Small intestine (tissue), 7 donors: ENCODE measurements around the gene SLC22A31. TPM values are rescaled to one million over a fixed set of nuclear protein-coding genes. Genes with fewer than 3 reads are reported as not detected.

Source experiments
- DNase-seq, 2 donors: peaks; one replicate each; pipeline versions ENCODE4 v3.0.0 to v3.0.0-alpha.2; 2013
- FAIRE-seq: peaks from 2 replicates; lab custom pipeline; 2012; peaks lifted over from hg19 to GRCh38; lab: Jason Lieb, UNC
- H3K27ac ChIP-seq, 3 donors: one replicate each; pipeline ENCODE4 v1.5.1; 2013; ENCODE audit warnings: low read length in 2 of 3, mild to moderate bottlenecking in 2 of 3, control low read depth in 1 of 3, inconsistent platforms in 1 of 3, low read depth in 1 of 3, moderate library complexity in 1 of 3
- H3K27me3 ChIP-seq, 3 donors: one replicate each; pipeline ENCODE4 v1.6.1; 2013; ENCODE audit warnings: low read length in 3 of 3, inconsistent platforms in 1 of 3; ENCODE audit not compliant: control insufficient read depth in 3 of 3, insufficient read depth in 3 of 3
- H3K36me3 ChIP-seq, 3 donors: one replicate each; pipeline ENCODE4 v1.6.1; 2013; ENCODE audit warnings: low read length in 3 of 3, inconsistent platforms in 1 of 3, low read depth in 1 of 3, mild to moderate bottlenecking in 1 of 3, moderate library complexity in 1 of 3; ENCODE audit not compliant: control insufficient read depth in 3 of 3, insufficient read depth in 2 of 3
- H3K4me1 ChIP-seq, 3 donors: one replicate each; pipeline ENCODE4 v1.6.1; 2013; ENCODE audit warnings: low read length in 2 of 3, inconsistent platforms in 1 of 3, low read depth in 1 of 3, mild to moderate bottlenecking in 1 of 3, moderate library complexity in 1 of 3; ENCODE audit not compliant: control insufficient read depth in 3 of 3, insufficient read depth in 2 of 3
- H3K4me3 ChIP-seq, 3 donors: one replicate each; pipeline ENCODE4 v1.5.1; 2013; ENCODE audit warnings: low read length in 3 of 3, control low read depth in 1 of 3, inconsistent platforms in 1 of 3, low read depth in 1 of 3, mild to moderate bottlenecking in 1 of 3, moderate library complexity in 1 of 3
- H3K9me3 ChIP-seq, 2 donors: one replicate each; pipeline ENCODE4 v1.6.1; 2013; ENCODE audit warnings: low read depth in 1 of 2, low read length in 1 of 2; ENCODE audit not compliant: control insufficient read depth in 2 of 2, insufficient read depth in 1 of 2
- WGBS, 3 donors: extraction: QIAGEN DNeasy Blood & Tissue Kit; methylation state at CpG; one replicate each; pipeline ENCODE4 v1.1.7; 2013; 5-methylcytosine and 5-hydroxymethylcytosine counted together
- polyA plus RNA-seq, 4 donors: library from polyadenylated mRNA; stranded (reverse) in 3 of 4; unstranded in 1 of 4; fragments of 200-250 nt in 3 of 4; fragments of 120-200 nt in 1 of 4; gene quantifications; one replicate each; pipeline versions ENCODE4 v1.2.1 to v1.2.3, GENCODE V29; 2013
- donor health status: healthy with polysubstance abuse.
- donor health status: control.
- donor health status: control.
- donor health status: Bipolar disorder and iron deficiency.
- donor health status: healthy.

Gene SLC22A31
- polyA plus RNA-seq, 4 donors: 0.67 to 4.7 (median 1.8) TPM

DNA sequence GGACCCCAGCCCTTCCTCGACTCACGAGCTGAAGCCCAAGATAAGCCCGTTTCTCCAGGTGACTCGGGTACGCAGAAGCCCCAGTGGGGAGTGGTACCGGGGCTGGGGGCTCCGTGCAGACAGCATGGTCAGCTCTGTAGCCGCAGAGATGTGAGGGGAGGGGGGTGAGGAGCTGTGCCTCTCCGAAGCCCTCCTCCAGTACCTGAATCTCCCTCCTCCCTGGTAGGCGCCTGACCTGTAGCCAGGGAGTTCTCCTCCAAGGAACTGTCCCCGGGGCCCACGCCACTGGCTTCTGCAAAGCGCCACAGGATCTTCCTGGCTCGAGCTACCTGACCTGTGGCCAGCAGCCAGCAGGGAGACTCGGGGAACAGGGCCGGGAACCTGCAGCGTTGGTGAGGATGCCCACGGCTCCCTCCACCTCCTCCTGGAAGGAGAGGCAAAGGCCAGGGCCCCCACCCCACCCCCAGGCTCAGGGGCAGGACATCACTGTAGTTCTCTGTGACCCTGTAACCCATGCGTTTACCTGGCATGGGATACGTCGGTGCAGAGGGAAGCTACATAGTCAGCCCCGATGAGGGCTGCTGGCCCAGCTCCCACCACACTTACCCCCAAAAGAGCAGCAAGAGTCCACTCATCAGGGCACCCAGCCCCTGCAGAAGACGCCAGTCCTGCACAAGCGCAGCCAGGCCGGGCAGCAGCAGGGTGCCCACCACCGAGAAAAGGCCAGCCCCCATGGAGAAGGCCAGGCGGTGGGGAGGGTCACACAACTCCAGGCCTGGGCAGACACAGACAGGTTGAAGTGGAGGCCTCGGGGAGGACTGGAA, 1.7 kb downstream of the SLC22A31 start:
- Histone ChIP-seq H3K4me3 (no peak overlapping the region), H3K36me3 (no peaks in the 10 kb centered on the region), H3K27ac (no peak overlapping the region), H3K9me3 (peaks cover 0 to 9% of the 10 kb centered on the region in 2 donors), H3K4me1 (peaks cover 4 to 13% (median 7%) of the 10 kb centered on the region in 3 donors), H3K27me3 (peaks cover 15 to 37% (median 26%) of the 10 kb centered on the region in 3 donors)
- WGBS, 3 donors: 81 to 86% (median 83%) methylated on average over 28 of the region's 28 CpGs
- DNase-seq (no peak), FAIRE-seq (no peak)

DNA sequence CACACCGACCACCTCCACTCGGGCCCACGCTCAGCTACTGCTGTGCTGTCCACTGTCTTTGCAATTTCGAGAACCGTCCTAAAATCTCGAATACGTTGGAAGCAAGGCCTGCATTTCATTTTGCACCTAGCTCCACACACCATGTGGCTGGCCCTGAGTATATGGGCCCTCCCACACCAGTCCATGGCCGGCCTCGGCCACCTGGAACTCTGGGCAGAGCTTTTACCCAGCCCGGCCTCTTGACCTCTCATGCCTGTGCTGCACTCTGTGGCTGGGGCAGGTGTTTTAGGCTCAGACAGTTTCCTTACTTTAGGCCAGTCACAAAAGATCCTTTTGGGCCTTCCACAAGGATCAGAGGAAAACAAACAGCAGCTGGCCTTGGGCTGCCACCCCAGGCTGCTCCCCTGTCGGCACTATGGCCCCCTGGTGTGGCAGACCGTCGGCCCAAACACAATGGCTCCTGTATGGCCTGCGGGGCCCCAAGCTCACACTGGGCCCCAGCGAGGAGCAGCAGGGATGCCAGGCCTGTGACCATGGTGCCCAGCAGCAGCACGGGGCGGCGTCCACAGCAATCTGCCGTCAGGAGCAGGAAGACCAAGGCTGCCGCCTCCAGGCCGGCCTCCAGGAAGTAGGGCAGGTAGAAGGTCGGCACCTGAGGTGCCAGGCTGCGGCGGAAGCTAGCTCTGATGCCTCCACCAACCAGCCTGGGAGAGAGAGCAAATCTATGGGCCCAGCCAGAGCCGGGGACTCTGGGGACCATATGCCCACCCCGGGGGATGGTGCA, 2.5 kb downstream of the SLC22A31 start:
- Histone ChIP-seq H3K4me1 (peaks cover 4 to 13% (median 7%) of the 10 kb centered on the region in 3 donors), H3K36me3 (no peaks in the 10 kb centered on the region), H3K27ac (no peak overlapping the region), H3K9me3 (peaks cover 0 to 5% of the 10 kb centered on the region in 2 donors), H3K27me3 (peaks cover 15 to 37% (median 26%) of the 10 kb centered on the region in 3 donors), H3K4me3 (no peak overlapping the region)
- FAIRE-seq: no peak
- DNase-seq: no peak
- whole genome bisulfite sequencing, 3 donors: 81 to 86% (median 85%) methylated on average over 24 to 26 of the region's 26 CpGs

DNA sequence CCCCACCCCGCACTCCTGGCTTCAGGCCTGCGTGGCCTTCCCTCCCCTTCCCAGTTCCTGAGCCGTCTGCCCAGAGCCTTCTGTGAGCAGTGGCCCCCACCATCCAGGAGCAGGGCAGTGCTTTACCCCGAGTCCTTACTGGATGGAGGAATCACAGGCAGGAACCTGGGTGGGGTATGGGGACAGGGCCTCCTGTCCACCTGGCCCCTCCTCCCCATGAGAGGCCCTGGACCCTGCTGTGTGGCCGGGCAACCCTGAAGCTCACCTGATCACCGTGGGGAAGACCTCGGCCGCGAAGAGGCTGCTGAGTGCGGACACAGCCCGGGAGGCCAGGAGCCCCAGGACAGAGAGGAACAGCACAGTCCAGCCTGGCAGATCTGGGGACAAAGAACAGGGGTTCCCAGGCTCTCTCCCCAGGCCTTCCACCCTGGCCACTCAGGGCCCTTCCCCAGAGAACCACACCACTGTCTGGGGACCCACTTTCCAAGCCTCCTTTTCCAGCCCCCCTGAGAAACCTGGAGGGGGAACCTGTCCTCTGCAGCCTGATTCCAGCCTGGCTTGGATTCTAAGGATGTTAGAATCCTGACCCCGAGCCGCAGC, 3.2 kb downstream of the SLC22A31 start:
- FAIRE-seq: no peak
- H3K4me3 ChIP-seq: no peak overlapping the region
- H3K27me3 ChIP-seq: peaks cover 15 to 30% (median 21%) of the 10 kb centered on the region in 3 donors
- peaks cover 4 to 13% (median 7%) of the 10 kb centered on the region in 3 donors for H3K4me1 ChIP-seq
- no peak overlapping the region for H3K27ac ChIP-seq
- WGBS, 3 donors: 83 to 91% (median 86%) methylated on average over 12 to 13 of the region's 13 CpGs
- no peaks in the 10 kb centered on the region for H3K9me3 ChIP-seq
- no peaks in the 10 kb centered on the region for H3K36me3 ChIP-seq
- no peak for DNase-seq

- no peaks in the 10 kb centered on the region for H3K36me3 ChIP-seq
- FAIRE-seq (no peak), DNase-seq (no peak)
- H3K4me1 ChIP-seq: peaks cover 4 to 11% (median 7%) of the 10 kb centered on the region in 3 donors
- no peak overlapping the region for H3K27ac ChIP-seq
- no peak overlapping the region for H3K4me3 ChIP-seq
- H3K27me3 ChIP-seq: peaks cover 6 to 35% (median 19%) of the 10 kb centered on the region in 3 donors
- no peaks in the 10 kb centered on the region for H3K9me3 ChIP-seq
- WGBS, 3 donors: 70 to 83% (median 72%) methylated on average over 16 to 21 of the region's 21 CpGs
Observed at GRCh38 chr16:89195521-89196171, 4.7 kb downstream of the SLC22A31 start.

- no peaks in the 10 kb centered on the region for H3K36me3 ChIP-seq
- H3K27ac ChIP-seq: no peak overlapping the region
- H3K4me1 ChIP-seq: peaks cover 0 to under 1% (median 0%) of the 10 kb centered on the region in 3 donors
- peak in 1 of 2 donors; percentile 30 for DNase-seq
- H3K9me3 ChIP-seq: no peaks in the 10 kb centered on the region
- FAIRE-seq: no peak
- H3K27me3 ChIP-seq: peaks cover 3 to 29% (median 8%) of the 10 kb centered on the region in 3 donors
- H3K4me3 ChIP-seq: no peak overlapping the region
- 77 to 82% (median 79%) methylated on average over 41 to 45 of the region's 45 CpGs for WGBS, 3 donors
Observed at GRCh38 chr16:89194340-89195311, 5.7 kb downstream of the SLC22A31 start.

DNA sequence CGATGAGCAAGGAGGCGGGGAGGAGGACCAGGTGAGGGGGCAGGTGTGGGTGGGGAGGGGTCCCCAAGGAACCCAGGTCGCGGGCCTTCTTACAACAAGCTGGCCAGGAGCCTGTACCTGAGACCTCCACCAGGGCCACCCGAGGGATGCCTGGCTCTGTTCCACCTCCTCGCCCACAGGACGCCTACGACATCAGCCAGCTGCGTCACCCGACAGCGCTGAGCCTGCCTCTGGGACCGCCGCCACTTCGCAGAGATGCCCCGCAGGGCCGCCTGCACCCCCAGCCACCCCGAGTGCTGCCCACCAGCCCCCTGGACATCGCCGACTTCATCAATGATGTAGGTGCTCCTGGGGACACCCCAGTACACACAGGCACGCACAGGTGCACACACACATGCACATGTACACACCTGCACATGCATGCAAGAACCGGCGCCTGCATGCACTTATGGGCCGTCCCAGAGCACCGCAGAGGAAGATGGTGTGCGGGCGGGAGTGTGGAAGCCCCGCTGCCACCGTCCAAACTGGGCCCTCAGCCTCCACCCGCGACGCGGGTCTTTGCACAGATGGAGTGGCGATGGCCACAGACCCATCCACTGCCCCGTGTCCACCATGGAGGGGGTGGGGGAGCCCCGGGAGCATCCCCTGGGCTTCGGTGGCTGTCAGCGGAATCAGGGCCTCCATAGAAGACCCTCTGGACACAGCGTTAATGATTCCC, 6.6 kb downstream of the SLC22A31 start:
- no peaks in the 10 kb centered on the region for H3K4me1 ChIP-seq
- no peaks in the 10 kb centered on the region for H3K9me3 ChIP-seq
- H3K36me3 ChIP-seq: no peaks in the 10 kb centered on the region
- peak overlapping the region in 1 of 3 donors; percentile 10 for H3K4me3 ChIP-seq
- no peak overlapping the region for H3K27ac ChIP-seq
- no peak for DNase-seq
- H3K27me3 ChIP-seq: peaks cover 3 to 21% (median 7%) of the 10 kb centered on the region in 3 donors
- WGBS, 3 donors: 68 to 73% (median 72%) methylated on average over 35 to 38 of the region's 38 CpGs
- FAIRE-seq: no peak
